GM21576 (cell line): ENCODE data around the gene TMEM41B.
"Not testable (repeated sequence)": the region's sequence is repeated elsewhere in the genome, so short reads cannot be mapped to it uniquely, and the experiment has no call there.

ENCODE experiments used
- ATAC-seq: cut with Tn5 transposase; IDR thresholded peaks from one replicate; pipeline ENCODE4 v1.9.1; 2021; ENCODE audit warnings: mild to moderate bottlenecking, moderate library complexity; ENCODE audit not compliant: unreplicated experiment

The TMEM41B gene

DNA sequence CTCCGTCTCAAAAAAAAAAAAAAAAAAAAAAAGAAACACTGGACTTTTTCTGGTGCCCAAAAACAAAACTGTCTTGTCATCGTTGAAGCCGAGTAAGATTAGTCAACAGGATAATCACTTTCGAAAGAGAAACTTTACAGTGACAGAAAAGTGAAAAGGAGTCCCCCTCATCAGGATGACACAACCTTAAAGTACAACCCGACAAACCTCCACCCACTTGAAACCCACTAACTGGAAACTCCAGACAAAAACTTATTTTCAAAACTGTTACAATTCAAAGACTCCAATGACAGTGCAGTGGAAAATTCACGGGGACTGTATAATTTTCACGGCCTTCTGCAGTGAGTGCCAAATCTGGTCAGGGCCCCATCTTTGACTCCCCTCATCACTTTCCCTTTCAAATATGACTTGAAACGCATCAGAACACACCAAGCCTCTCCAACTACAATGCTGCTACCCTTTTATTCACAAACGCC lies 50.5 kb downstream of the TMEM41B start:
- ATAC-seq, result peak; percentile 57

DNA sequence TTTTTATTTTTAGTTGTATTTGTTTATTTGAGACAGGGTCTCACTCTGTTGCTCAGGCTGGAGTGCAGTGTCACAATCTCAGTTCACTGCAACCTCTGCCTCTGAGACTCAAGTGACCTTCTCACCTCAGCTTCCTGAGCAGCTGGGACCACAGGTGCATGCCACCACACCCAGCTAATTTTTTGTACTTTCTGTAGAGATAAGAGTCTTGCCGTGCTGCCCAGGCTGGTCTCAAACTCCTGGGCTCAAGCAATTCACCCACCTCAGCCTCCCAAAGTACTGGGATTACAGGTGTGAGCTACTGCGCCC lies 53.6 kb downstream of the TMEM41B start:
- not testable (repeated sequence) for ATAC-seq

DNA sequence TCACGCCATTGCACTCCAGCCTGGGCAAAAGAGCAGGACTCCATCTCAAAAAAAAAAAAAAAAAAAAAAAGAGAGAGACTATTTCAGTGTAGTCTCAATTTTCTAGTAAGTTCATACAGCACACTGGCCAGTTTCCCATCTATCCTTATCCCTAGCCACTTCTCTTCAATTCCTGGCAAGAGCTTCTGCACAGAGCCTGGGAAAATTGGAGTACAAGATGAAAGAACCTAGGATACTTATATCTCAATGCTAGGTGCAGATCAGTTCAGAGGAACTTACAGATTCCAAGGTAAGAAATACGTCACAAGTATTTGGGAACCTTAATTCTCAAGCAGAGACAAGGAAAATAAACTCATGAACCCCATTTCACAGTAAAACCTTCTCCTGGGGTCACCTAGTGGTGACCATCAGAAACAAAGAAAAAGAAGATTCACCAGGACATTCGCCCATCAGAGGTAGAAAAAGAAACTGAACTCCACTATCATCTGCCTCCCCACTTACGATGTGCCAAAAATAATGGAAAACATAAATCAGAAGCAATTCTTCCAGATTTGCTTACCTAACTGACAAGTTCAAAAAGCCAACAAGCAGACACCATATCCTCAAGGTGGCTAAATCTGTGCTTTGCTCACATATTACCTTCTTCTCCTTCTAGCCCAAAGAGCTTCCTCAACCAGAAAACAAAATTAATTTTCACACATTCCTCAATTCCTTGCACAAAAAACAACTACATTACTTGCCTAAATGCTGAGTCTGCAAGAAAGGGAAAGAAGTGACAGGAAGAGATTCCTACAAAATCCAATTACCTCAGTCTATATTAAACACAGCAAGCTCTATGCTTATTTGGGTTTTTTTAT lies 54.2 kb downstream of the TMEM41B start:
- no peak for ATAC-seq

DNA sequence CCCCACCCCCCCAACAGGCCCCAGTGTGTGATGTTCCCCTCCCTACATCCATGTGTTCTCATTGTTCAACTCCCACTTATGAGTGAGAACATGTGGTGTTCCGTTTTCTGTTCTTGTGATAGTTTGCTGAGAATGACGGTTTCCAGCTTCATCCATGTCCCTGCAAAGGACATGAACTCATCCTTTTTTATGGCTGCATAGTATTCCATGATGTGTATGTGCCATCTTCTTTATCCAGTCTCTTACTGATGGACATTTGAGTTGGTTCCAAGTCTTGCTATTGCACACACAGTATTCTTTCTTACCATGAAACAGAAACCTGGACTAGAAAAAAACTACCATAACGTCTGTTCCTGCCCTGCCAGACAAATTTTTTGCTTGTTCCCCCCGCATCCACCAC lies 56.1 kb downstream of the TMEM41B start:
- ATAC-seq, result not testable (repeated sequence)

DNA sequence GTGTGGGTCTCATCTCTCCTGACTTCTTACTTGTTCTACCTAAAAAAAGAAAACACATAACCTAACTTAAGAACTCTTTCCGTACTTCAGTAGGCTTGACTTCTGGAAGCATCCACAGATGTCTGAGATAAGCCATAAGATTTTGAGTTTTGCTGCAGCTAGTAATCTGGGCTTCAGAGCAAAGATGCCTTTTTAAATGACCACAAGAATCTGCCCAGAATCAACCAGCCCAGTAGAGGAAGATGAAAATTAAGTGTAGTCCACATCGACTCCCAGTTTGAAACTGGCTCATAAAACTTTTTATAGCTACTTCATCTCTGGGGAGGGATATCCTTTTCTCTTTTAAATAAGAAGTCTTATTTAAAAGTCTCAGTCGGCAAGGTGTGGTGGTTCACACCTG lies 60.0 kb downstream of the TMEM41B start:
- ATAC-seq, result no peak

DNA sequence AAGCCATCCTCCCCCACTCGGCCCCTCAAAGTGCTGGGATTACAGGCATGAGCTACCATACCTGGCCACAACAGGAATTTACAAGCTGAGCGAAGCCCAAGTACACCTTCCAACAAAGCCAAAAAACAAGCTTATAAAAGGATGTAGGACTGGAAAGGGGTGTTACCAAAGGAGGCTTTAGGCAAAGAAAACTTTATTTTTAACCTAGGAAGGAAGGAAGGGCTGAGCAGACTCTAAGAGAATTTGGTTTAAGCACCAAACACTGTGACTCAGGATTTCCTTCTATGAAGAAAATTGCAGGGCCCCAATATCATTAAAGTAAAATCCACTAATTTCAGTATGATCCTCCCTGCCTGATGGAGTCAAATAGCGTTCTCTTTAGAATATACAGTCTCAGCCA lies 61.3 kb downstream of the TMEM41B start:
- ATAC-seq, result no peak

DNA sequence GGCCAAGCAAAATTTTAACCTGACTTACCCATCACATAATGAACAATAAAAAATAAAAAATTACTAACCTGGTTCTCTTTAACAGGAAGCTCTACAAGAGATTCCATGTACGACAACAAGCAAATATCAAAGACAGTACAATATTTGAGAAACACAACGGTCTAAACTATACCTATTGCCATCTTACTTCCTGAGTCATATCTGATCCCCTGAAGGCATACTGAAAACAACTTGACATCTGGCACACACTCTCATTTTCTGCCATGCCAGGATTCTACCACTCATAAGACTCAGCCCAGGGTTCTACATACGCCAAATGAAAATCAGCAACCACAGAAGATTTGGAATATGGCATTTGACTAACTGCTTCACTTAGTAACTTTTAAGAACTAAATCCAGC lies 63.1 kb downstream of the TMEM41B start:
- ATAC-seq, result no peak

DNA sequence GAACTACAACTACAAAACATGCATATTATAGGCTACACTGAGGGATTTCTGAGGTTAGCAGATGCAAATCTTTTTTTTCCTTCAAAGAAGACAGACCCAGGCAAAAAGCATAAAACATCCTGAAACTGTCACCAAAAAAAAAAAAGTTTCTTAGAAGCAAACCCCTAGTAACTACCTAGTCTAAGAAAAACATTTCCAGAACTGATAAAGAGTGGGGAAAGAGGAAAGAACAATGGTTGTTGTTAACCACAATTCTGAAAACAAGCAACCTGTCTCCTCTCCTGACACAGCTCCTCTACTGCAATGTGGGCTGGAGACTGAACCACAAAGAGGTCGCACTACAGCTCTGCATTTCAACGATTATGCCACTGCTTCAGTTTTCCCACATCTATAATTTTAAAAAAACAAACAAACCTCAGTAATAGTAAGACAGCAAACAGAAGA lies 64.2 kb downstream of the TMEM41B start:
- ATAC-seq, result peak; percentile 70

DNA sequence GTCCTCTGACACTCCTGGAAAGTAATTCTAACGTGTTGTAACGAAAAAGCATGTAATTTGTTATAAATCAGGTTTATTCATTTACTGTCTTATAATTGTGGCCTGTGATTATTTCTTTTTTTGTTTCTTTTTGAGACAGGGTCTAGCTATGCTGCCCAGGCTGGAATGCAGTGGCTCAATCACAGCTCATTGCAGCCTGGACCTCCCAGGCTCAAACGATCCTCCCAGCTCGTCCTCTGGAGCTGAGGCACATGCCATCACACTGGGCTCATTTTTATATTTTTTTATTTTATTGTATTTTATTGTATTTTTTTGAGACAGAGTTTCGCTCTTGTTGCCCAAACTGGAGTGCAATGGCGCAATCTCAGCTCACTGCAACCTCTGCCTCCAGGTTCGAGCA lies 65.1 kb downstream of the TMEM41B start:
- no peak for ATAC-seq

DNA sequence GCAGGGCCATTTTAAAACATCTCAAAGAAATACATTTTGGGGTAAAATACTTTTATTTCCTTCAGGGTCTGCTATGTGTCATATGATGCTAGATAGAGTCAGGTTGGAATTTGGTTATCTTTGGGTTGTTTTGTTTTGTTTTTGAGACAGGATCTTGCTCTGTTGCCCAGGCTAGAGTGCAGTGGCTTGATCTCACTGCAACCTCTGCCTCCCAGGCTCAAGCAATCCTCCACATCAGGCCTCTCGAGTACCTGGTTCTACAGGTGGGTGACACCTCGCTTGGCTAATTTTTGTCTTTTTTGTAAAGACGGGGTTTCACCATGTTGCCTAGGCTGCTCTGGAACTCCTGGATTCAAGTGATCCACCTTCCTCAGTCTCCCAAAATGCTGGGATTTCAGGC lies 66.5 kb downstream of the TMEM41B start:
- no peak for ATAC-seq

DNA sequence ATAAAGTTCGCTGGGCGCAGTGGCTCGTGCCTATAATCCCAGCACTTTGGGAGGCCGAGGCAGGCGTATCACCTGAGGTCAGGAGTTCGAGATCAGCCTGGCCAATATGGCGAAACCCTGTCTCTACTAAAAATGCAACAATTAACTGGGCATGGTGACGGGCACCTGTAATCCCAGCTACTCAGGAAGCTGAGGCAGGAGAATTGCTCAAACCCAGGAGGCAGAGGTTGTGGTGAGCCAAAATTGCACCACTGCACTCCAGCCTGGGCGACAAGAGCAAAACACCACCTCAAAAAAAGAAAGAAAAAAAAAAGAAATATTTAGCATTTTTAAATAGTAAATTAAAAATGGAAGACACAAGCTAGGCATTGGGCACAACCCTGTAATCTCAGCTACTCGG lies 78.2 kb downstream of the TMEM41B start:
- ATAC-seq, result not testable (repeated sequence)

DNA sequence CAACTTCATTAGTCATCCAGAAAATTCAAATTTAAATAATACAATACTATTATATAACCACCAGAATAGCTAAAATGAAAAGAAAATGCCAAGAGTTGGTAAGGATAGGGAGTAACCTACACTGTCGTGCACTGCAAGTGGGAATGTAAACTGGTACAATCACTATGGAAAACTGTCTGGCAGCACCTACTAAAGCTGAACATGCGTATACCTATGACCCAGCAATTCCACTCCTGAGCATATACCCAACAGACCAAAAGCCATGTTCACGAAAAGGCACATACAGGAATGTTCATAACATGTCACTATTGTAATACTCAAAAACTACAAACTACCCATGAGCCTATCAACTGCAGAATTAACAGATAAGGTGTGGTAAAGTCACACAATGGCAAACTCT lies 81.9 kb downstream of the TMEM41B start:
- no peak for ATAC-seq

DNA sequence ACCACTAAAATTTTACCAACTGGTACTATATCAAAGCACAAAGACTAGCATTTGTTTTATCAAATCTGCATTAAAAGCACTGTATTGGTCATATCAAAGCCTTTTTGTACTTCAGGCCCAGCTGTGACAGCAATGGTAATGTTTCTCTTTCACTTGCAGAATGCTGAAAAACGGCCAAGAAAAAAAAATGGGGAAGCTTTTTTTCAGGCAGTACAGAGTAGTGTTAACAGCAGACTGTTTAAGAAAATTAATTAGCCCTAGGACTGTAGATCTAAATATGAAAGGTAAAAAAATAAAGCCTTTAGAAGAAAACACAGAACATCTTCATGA lies 82.6 kb downstream of the TMEM41B start:
- ATAC-seq, result no peak
